Neural progenitor cell (in vitro differentiated cells): ENCODE data around the gene ENDOU. TPM values are rescaled to one million over a fixed set of nuclear protein-coding genes. Genes with fewer than 3 reads are reported as not detected.

Experiments
- DNase-seq: peaks from one replicate; pipeline ENCODE4 v3.0.0-alpha.2; 2016; ENCODE audit warnings: low spot score
- H2AFZ ChIP-seq: fragments of 200-600 bp; sonication (generic); replicated peaks from 2 replicates; pipeline ENCODE4 v1.6.1; 2016; ENCODE audit warnings: antibody characterized with exemption
- H3F3A ChIP-seq: fragments of 200-600 bp; sonication (generic); 2 replicates; pipeline ENCODE4 v1.6.1; 2016; ENCODE audit warnings: antibody characterized with exemption, low read depth
- H3K27ac ChIP-seq: fragments of 200-600 bp; sonication (generic); 2 replicates; pipeline ENCODE4 v1.5.1; 2016; ENCODE audit warnings: mild to moderate bottlenecking
- H3K27me3 ChIP-seq: fragments of 200-600 bp; sonication (generic); 2 replicates; pipeline ENCODE4 v1.6.1; 2016; ENCODE audit warnings: mild to moderate bottlenecking, moderate library complexity
- H3K36me3 ChIP-seq: fragments of 200-600 bp; sonication (generic); 2 replicates; pipeline ENCODE4 v1.5.1; 2016
- H3K4me1 ChIP-seq: fragments of 200-600 bp; sonication (generic); 2 replicates; pipeline ENCODE4 v1.6.1; 2016; ENCODE audit warnings: mixed run types
- H3K4me2 ChIP-seq: fragments of 200-600 bp; sonication (generic); 2 replicates; pipeline ENCODE4 v1.6.1; 2016
- H3K4me3 ChIP-seq: fragments of 200-600 bp; sonication (generic); 2 replicates; pipeline ENCODE4 v1.5.1; 2016
- H3K79me2 ChIP-seq: fragments of 200-600 bp; sonication (generic); 2 replicates; pipeline ENCODE4 v1.6.1; 2016; ENCODE audit warnings: low read depth
- H3K9ac ChIP-seq: fragments of 200-600 bp; sonication (generic); 2 replicates; pipeline ENCODE4 v1.6.1; 2016
- H3K9me3 ChIP-seq: fragments of 200-600 bp; sonication (generic); 2 replicates; pipeline ENCODE4 v1.5.1; 2016; ENCODE audit warnings: low read depth
- H4K20me1 ChIP-seq: fragments of 200-600 bp; sonication (generic); 2 replicates; pipeline ENCODE4 v1.6.1; 2016; ENCODE audit warnings: low read depth
- H3K27ac Mint-ChIP-seq: 3 replicates; pipeline ENCODE4 v1.8.0; 2021; ENCODE audit warnings: mixed read lengths
- H3K27me3 Mint-ChIP-seq: 2 replicates; pipeline ENCODE4 v1.8.0; 2022; ENCODE audit warnings: low read depth, mild to moderate bottlenecking, inconsistent platforms, moderate library complexity, mixed read lengths; ENCODE audit not compliant: insufficient read depth
- H3K36me3 Mint-ChIP-seq: 3 replicates; pipeline ENCODE4 v1.8.0; 2021; ENCODE audit warnings: mixed read lengths
- H3K4me1 Mint-ChIP-seq: 3 replicates; pipeline ENCODE4 v1.8.0; 2021; ENCODE audit warnings: mixed read lengths
- H3K4me3 Mint-ChIP-seq: 3 replicates; pipeline ENCODE4 v1.8.0; 2021; ENCODE audit warnings: mild to moderate bottlenecking, moderate library complexity, mixed read lengths
- H3K9me3 Mint-ChIP-seq: 3 replicates; pipeline ENCODE4 v1.8.0; 2020; ENCODE audit warnings: mixed read lengths
- CTCF ChIP-seq: fragments of 200-600 bp; sonication (generic); IDR thresholded peaks from 2 replicates; pipeline ENCODE4 v1.5.1; 2017; ENCODE audit warnings: antibody characterized with exemption, mild to moderate bottlenecking
- EZH2 ChIP-seq: fragments of 200-600 bp; sonication (generic); IDR thresholded peaks from 2 replicates; pipeline ENCODE4 v1.6.1; 2017; ENCODE audit warnings: antibody characterized with exemption, mild to moderate bottlenecking, moderate library complexity
- EZH2phosphoT487 ChIP-seq: fragments of 200-600 bp; sonication (generic); IDR thresholded peaks from 2 replicates; pipeline ENCODE4 v1.6.1; 2017; ENCODE audit warnings: antibody characterized with exemption
- total RNA-seq: library from RNA; depleted of rRNA; stranded (reverse); fragments of >200 nt; gene quantifications from 2 replicates; pipeline ENCODE4 v1.2.3, GENCODE V29; 2015; ENCODE audit warnings: low replicate concordance

Gene ENDOU
- total RNA-seq, 1 donor from 2014 or later, result not detected

GRCh38 chr12:47748899-47749298 lies 23.6 kb upstream of the ENDOU start:
- TF ChIP-seq EZH2 (no peak), EZH2phosphoT487 (no peak), CTCF (no peak)
- no peak for DNase-seq
- Histone ChIP-seq H3K9ac (no peak overlapping the region), H3K4me2 (no peak overlapping the region), H3K4me3 (no peak overlapping the region), H3K36me3 (no peaks in the 10 kb centered on the region), H3K27me3 (no peaks in the 10 kb centered on the region), H3K4me1 (peaks cover 19% of the 10 kb centered on the region), H2AFZ (no peak overlapping the region), H3F3A (peaks cover 5% of the 10 kb centered on the region), H4K20me1 (no peaks in the 10 kb centered on the region), H3K9me3 (no peaks in the 10 kb centered on the region), H3K27ac (no peak overlapping the region), H3K79me2 (no peaks in the 10 kb centered on the region)
- Mint-ChIP-seq H3K9me3 (no peaks in the 10 kb centered on the region), H3K27me3 (peaks cover 9% of the 10 kb centered on the region), H3K27ac (no peak overlapping the region), H3K4me3 (no peak overlapping the region), H3K4me1 (peaks cover 22% of the 10 kb centered on the region), H3K36me3 (no peaks in the 10 kb centered on the region)

GRCh38 chr12:47748507-47748828 lies 23.2 kb upstream of the ENDOU start:
- Histone ChIP-seq H3K4me3 (no peak overlapping the region), H4K20me1 (no peaks in the 10 kb centered on the region), H3K79me2 (no peaks in the 10 kb centered on the region), H3K4me1 (peaks cover 15% of the 10 kb centered on the region), H3K27me3 (no peaks in the 10 kb centered on the region), H3K27ac (no peak overlapping the region), H3K9me3 (no peaks in the 10 kb centered on the region), H3K4me2 (no peak overlapping the region), H3K9ac (no peak overlapping the region), H2AFZ (no peak overlapping the region), H3K36me3 (no peaks in the 10 kb centered on the region), H3F3A (peaks cover 5% of the 10 kb centered on the region)
- no peak overlapping the region for H3K4me3 Mint-ChIP-seq
- H3K36me3 Mint-ChIP-seq, result no peaks in the 10 kb centered on the region
- H3K27ac Mint-ChIP-seq, result no peak overlapping the region
- no peak for DNase-seq
- peaks cover 9% of the 10 kb centered on the region for H3K27me3 Mint-ChIP-seq
- TF ChIP-seq EZH2phosphoT487 (no peak), CTCF (no peak), EZH2 (no peak)
- peaks cover 25% of the 10 kb centered on the region for H3K4me1 Mint-ChIP-seq
- H3K9me3 Mint-ChIP-seq, result no peaks in the 10 kb centered on the region

- H3K4me2 ChIP-seq, result no peak overlapping the region
- no peaks in the 10 kb centered on the region for H3K27me3 ChIP-seq
- Mint-ChIP-seq H3K27ac (no peak overlapping the region), H3K4me3 (no peak overlapping the region), H3K36me3 (no peaks in the 10 kb centered on the region), H3K27me3 (peaks cover 9% of the 10 kb centered on the region), H3K9me3 (no peaks in the 10 kb centered on the region), H3K4me1 (peaks cover 25% of the 10 kb centered on the region)
- no peak for DNase-seq
- no peaks in the 10 kb centered on the region for H3K36me3 ChIP-seq
- no peaks in the 10 kb centered on the region for H3K79me2 ChIP-seq
- TF ChIP-seq CTCF (no peak), EZH2 (no peak), EZH2phosphoT487 (no peak)
- H3K4me3 ChIP-seq, result no peak overlapping the region
- H3K27ac ChIP-seq, result no peak overlapping the region
- H3K4me1 ChIP-seq, result peaks cover 12% of the 10 kb centered on the region
- peaks cover 5% of the 10 kb centered on the region for H3F3A ChIP-seq
- H3K9me3 ChIP-seq, result no peaks in the 10 kb centered on the region
- no peak overlapping the region for H3K9ac ChIP-seq
- no peaks in the 10 kb centered on the region for H4K20me1 ChIP-seq
- no peak overlapping the region for H2AFZ ChIP-seq
Measured at GRCh38 chr12:47747596-47748506, 22.6 kb upstream of the ENDOU start.
